ENCODE data around the gene SLC16A11.

- TF ChIP-seq POLR2A (IDR thresholded peaks at IDR 0.05; ENCODE audit: low read depth, low read length) (no peak), TAF1 (IDR thresholded peaks at IDR 0.05; ENCODE audit: borderline replicate concordance, low read depth, low read length) (no peak), POLR2AphosphoS5 (IDR thresholded peaks at IDR 0.05; ENCODE audit: low read depth, low read length) (no peak)
These were observed 1.7 kb upstream of the SLC16A11 start for GRCh38 chr17:7045492-7046126.
